Liver (tissue), 3 donors: ENCODE data around the gene ZNF487.

Experiments
- ATF3 ChIP-seq: IDR thresholded peaks from 2 replicates; pipeline ENCODE4 v1.6.1; 2016; ENCODE audit warnings: antibody characterized with exemption
- GABPA ChIP-seq, 2 donors: IDR thresholded peaks in 1 of 2; conservative IDR thresholded peaks in 1 of 2; 2 replicates each; pipeline ENCODE4 v1.6.1; 2016; ENCODE audit warnings: antibody characterized with exemption in 2 of 2, mild to moderate bottlenecking in 1 of 2, moderate library complexity in 1 of 2
- NR2F2 ChIP-seq: IDR thresholded peaks from 2 replicates; pipeline ENCODE4 v1.6.1; 2016; ENCODE audit warnings: antibody characterized with exemption
- RAD21 ChIP-seq, 2 donors: IDR thresholded peaks; 2 replicates each; pipeline ENCODE4 v1.6.1; 2016; ENCODE audit warnings: antibody characterized with exemption in 2 of 2, mild to moderate bottlenecking in 2 of 2
- RXRA ChIP-seq, 2 donors: IDR thresholded peaks; 2 replicates each; pipeline ENCODE4 v1.6.1; 2017 to 2018; ENCODE audit warnings: antibody characterized with exemption in 2 of 2, mild to moderate bottlenecking in 1 of 2
- SP1 ChIP-seq: IDR thresholded peaks from 2 replicates; pipeline ENCODE4 v1.6.1; 2018; ENCODE audit warnings: antibody characterized with exemption, mild to moderate bottlenecking
- TAF1 ChIP-seq: conservative IDR thresholded peaks from 2 replicates; pipeline ENCODE4 v1.6.1; 2016; ENCODE audit warnings: antibody characterized with exemption, mild to moderate bottlenecking
- YY1 ChIP-seq: IDR thresholded peaks from 2 replicates; pipeline ENCODE4 v1.6.1; 2016; ENCODE audit warnings: antibody characterized with exemption, mild to moderate bottlenecking
- ZBTB33 ChIP-seq: IDR thresholded peaks from 2 replicates; pipeline ENCODE4 v1.6.1; 2016; ENCODE audit warnings: antibody characterized with exemption
- TF ChIP-seq, protein P1 (sequence below): IDR thresholded peaks from 2 replicates; pipeline ENCODE4 v1.6.1; 2016; ENCODE audit warnings: antibody characterized with exemption, mild to moderate bottlenecking
- TF ChIP-seq, protein P2 (sequence below): fragments of 150-350 bp; IDR thresholded peaks from 2 replicates; pipeline ENCODE4 v1.5.1; 2017; ENCODE audit warnings: improper control_type of control experiment, low read depth, low read length; ENCODE audit not compliant: missing input control
- donor health status: healthy.
- donor health status: healthy.

DNA sequence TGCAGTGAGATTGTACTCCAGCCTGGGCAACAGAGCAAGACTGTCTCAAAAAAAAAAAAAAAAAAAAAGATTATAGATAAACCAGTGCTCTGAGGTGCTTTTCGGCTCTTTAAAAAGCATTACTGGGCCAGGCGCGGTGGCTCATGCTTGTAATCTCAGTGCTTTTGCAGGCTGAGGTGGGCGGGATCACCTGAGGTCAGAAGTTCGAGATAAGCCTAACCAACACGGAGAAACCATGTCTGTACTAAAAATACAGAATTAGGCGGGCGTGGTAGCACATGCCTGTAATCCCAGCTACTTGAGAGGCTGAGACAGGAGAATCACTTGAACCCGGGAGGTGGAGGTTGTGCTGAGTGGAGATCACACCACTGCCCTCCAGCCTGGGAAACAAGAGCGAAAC is 21.4 kb upstream of the ZNF487 start:
- TF ChIP-seq, protein P1, sequence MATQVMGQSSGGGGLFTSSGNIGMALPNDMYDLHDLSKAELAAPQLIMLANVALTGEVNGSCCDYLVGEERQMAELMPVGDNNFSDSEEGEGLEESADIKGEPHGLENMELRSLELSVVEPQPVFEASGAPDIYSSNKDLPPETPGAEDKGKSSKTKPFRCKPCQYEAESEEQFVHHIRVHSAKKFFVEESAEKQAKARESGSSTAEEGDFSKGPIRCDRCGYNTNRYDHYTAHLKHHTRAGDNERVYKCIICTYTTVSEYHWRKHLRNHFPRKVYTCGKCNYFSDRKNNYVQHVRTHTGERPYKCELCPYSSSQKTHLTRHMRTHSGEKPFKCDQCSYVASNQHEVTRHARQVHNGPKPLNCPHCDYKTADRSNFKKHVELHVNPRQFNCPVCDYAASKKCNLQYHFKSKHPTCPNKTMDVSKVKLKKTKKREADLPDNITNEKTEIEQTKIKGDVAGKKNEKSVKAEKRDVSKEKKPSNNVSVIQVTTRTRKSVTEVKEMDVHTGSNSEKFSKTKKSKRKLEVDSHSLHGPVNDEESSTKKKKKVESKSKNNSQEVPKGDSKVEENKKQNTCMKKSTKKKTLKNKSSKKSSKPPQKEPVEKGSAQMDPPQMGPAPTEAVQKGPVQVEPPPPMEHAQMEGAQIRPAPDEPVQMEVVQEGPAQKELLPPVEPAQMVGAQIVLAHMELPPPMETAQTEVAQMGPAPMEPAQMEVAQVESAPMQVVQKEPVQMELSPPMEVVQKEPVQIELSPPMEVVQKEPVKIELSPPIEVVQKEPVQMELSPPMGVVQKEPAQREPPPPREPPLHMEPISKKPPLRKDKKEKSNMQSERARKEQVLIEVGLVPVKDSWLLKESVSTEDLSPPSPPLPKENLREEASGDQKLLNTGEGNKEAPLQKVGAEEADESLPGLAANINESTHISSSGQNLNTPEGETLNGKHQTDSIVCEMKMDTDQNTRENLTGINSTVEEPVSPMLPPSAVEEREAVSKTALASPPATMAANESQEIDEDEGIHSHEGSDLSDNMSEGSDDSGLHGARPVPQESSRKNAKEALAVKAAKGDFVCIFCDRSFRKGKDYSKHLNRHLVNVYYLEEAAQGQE, result no peak
- TF ChIP-seq TAF1 (no peak), ATF3 (no peak), SP1 (no peak), ZBTB33 (no peak), RAD21 (IDR thresholded peaks at IDR 0.05) (no peak), RXRA (IDR thresholded peaks at IDR 0.05) (no peak), NR2F2 (no peak), YY1 (no peak), GABPA (IDR thresholded peaks at IDR 0.05 in 1 of 2, conservative IDR thresholded peaks at IDR 0.05 in 1 of 2) (no peak)
- TF ChIP-seq, protein P2, sequence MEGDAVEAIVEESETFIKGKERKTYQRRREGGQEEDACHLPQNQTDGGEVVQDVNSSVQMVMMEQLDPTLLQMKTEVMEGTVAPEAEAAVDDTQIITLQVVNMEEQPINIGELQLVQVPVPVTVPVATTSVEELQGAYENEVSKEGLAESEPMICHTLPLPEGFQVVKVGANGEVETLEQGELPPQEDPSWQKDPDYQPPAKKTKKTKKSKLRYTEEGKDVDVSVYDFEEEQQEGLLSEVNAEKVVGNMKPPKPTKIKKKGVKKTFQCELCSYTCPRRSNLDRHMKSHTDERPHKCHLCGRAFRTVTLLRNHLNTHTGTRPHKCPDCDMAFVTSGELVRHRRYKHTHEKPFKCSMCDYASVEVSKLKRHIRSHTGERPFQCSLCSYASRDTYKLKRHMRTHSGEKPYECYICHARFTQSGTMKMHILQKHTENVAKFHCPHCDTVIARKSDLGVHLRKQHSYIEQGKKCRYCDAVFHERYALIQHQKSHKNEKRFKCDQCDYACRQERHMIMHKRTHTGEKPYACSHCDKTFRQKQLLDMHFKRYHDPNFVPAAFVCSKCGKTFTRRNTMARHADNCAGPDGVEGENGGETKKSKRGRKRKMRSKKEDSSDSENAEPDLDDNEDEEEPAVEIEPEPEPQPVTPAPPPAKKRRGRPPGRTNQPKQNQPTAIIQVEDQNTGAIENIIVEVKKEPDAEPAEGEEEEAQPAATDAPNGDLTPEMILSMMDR, result no peak
